Endothelial cell (in vitro differentiated cells): ENCODE measurements around the gene CBR1. TPM values are rescaled to one million over a fixed set of nuclear protein-coding genes. Genes with fewer than 3 reads are reported as not detected.

Experiments used
- DNase-seq: peaks from one replicate; pipeline ENCODE4 v3.0.0; 2021; ENCODE audit warnings: low spot score
- H3K27ac Mint-ChIP-seq: one replicate; pipeline ENCODE4 v1.8.0; 2021; ENCODE audit warnings: mixed read lengths, inconsistent platforms; ENCODE audit not compliant: unreplicated experiment
- H3K27me3 Mint-ChIP-seq: one replicate; pipeline ENCODE4 v1.8.0; 2021; ENCODE audit warnings: mild to moderate bottlenecking, moderate library complexity, mixed read lengths, inconsistent platforms; ENCODE audit not compliant: unreplicated experiment
- H3K36me3 Mint-ChIP-seq: one replicate; pipeline ENCODE4 v1.8.0; 2021; ENCODE audit warnings: mild to moderate bottlenecking, low read depth, mixed read lengths, inconsistent platforms; ENCODE audit not compliant: unreplicated experiment
- H3K4me1 Mint-ChIP-seq: one replicate; pipeline ENCODE4 v1.8.0; 2021; ENCODE audit warnings: mild to moderate bottlenecking, mixed read lengths, inconsistent platforms; ENCODE audit not compliant: unreplicated experiment
- H3K4me3 Mint-ChIP-seq: one replicate; pipeline ENCODE4 v1.8.0; 2021; ENCODE audit warnings: mild to moderate bottlenecking, mixed read lengths, inconsistent platforms; ENCODE audit not compliant: unreplicated experiment
- H3K9me3 Mint-ChIP-seq: one replicate; pipeline ENCODE4 v1.8.0; 2021; ENCODE audit warnings: mixed read lengths, inconsistent platforms; ENCODE audit not compliant: unreplicated experiment
- CTCF ChIP-seq: fragments of 200-600 bp; sonication (generic); IDR thresholded peaks from one replicate; pipeline ENCODE4 v1.5.0; 2021; ENCODE audit warnings: antibody characterized with exemption; ENCODE audit not compliant: unreplicated experiment
- total RNA-seq: library from RNA; stranded (reverse); fragmentation: NEBNext Ultra II Directional; extraction: Animal tissue kit (Norgen Biotek cat#: 25700); gene quantifications from one replicate; pipeline ENCODE4 v1.2.1, GENCODE V29; 2021; ENCODE audit not compliant: unreplicated experiment

The CBR1 gene
- total RNA-seq, 1 donor from 2014 or later, result 7.6 TPM

- no peak for DNase-seq
- no peaks in the 10 kb centered on the region for H3K4me1 Mint-ChIP-seq
- H3K4me3 Mint-ChIP-seq, result no peak overlapping the region
- TF ChIP-seq CTCF, result no peak
- no peak overlapping the region for H3K27ac Mint-ChIP-seq
- H3K36me3 Mint-ChIP-seq, result peaks cover 21% of the 10 kb centered on the region
- no peaks in the 10 kb centered on the region for H3K9me3 Mint-ChIP-seq
- H3K27me3 Mint-ChIP-seq, result peaks cover 6% of the 10 kb centered on the region
These were observed 37.0 kb upstream of the CBR1 start for GRCh38 chr21:36032647-36033406.

GRCh38 chr21:36034211-36034913 lies 35.5 kb upstream of the CBR1 start:
- no peak for TF ChIP-seq CTCF
- Mint-ChIP-seq H3K27me3 (peaks cover 8% of the 10 kb centered on the region), H3K36me3 (peaks cover 26% of the 10 kb centered on the region), H3K4me1 (no peaks in the 10 kb centered on the region), H3K9me3 (no peaks in the 10 kb centered on the region), H3K4me3 (no peak overlapping the region), H3K27ac (no peak overlapping the region)
- DNase-seq, result no peak

DNA sequence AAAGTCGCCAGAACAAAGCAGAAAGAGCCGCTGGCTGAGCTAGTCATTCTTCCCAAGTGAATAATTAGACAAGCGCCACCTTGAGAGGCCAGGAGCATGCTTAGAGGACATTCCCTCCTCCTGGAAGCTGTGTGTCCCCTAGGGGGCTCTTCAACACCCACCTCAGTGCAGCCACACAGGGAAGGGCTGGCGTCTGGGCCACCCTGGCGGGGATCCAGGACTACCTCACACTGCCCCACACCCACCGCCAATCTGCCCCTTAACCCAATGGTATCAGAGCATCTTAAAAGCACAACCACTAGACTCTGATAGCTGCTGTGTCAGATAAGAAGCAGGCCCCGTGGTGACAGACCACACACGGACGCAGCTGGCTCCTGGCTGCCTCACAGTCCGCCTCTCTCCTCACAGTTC lies 34.4 kb upstream of the CBR1 start:
- H3K27me3 Mint-ChIP-seq, result peaks cover 6% of the 10 kb centered on the region
- no peak overlapping the region for H3K27ac Mint-ChIP-seq
- TF ChIP-seq CTCF, result no peak
- no peak for DNase-seq
- peaks cover 1% of the 10 kb centered on the region for H3K4me1 Mint-ChIP-seq
- no peaks in the 10 kb centered on the region for H3K9me3 Mint-ChIP-seq
- H3K4me3 Mint-ChIP-seq, result no peak overlapping the region
- peaks cover 26% of the 10 kb centered on the region for H3K36me3 Mint-ChIP-seq

- TF ChIP-seq CTCF, result no peak
- Mint-ChIP-seq H3K27me3 (peaks cover 4% of the 10 kb centered on the region), H3K36me3 (peaks cover 24% of the 10 kb centered on the region), H3K27ac (no peak overlapping the region), H3K4me3 (no peak overlapping the region), H3K4me1 (peaks cover 12% of the 10 kb centered on the region), H3K9me3 (no peaks in the 10 kb centered on the region)
- DNase-seq, result no peak
These were observed 30.9 kb upstream of the CBR1 start for GRCh38 chr21:36038701-36039497.
